ENCODE data around the gene TUBB4B.

The TUBB4B gene

DNA sequence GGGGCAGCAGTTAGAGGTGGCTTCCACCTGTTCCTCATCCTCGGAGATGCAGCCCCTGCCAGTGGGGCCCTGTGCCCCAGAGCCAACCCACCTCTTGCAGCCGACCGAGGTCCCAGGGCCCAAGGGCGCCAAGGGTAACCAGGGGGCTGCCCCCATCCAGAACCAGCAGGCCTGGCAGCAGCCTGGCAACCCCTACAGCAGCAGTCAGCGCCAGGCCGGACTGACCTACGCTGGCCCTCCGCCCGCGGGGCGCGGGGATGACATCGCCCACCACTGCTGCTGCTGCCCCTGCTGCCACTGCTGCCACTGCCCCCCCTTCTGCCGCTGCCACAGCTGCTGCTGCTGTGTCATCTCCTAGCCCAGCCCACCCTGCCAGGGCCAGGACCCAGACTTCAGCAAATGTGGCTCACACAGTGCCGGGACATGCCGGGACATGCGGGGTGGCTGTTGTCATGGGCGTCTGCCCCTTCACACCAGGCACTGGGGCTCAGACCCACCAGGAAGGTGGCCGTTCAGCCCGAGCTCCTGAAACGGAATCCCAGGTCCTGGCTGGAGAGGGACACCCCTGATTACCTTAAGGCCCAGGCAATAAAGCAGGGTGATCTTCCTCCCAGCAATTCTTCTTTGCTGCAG lies 15.3 kb upstream of the TUBB4B start:
- H3K9me3 Mint-ChIP-seq = no peaks in the 10 kb centered on the region

DNA sequence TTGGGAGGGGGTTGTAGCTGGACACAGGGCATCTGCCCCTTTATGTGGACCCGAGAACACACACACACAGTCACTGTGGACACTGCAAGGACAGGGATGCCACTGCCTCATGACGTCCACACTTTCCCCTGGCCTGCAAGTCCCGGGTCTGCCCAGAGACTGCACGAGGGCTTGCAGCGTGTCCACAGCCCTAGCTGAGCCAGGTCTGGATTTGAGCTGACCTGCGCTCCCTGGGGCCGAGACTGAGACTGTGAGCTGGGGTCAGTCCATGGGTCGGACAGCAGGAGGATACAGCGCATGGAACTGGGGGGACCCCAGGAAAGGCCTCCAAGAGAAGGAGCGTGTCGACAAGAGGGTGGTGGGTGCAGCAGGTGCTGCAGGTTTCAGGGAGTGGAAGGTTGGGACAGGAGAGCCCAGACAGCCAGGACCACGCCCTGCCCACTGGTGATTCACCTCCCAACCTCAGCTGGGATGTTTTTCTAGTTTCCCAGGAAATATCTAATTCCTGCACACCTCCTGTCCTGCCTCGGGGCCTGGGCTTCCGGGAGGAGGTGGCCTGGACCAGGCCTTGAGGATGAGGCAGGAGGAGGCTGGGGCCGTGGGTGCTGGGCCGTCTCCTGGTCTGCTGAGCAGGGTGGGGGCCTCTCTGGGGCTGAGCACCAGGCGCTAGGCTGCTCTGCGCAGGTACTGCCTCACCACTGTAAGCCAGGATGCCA lies 14.6 kb upstream of the TUBB4B start:
- peaks cover 18% of the 10 kb centered on the region for H3K4me1 Mint-ChIP-seq (ENCODE audit: low read depth)
- peaks cover 43% of the 10 kb centered on the region for H3K27me3 Mint-ChIP-seq
- no peaks in the 10 kb centered on the region for H3K36me3 Mint-ChIP-seq (ENCODE audit: low read depth)
- no peak overlapping the region for H3K27ac Mint-ChIP-seq
- no peak overlapping the region for H3K4me3 Mint-ChIP-seq
- intact Hi-C loops (cut with micrococcal nuclease) = loop anchor here (2.0 to 5.0 kb wide), 2 partner anchors 108 to 179 kb away; partner anchors contain the start of gene NPDC1
- no peaks in the 10 kb centered on the region for H3K9me3 Mint-ChIP-seq

More for the DNA sequence above, 15.3 kb upstream of the TUBB4B start:
- intact Hi-C loops (cut with micrococcal nuclease) = loop anchor here (2.0 to 5.0 kb wide), 2 partner anchors 107 to 179 kb away; partner anchors contain the start of gene NPDC1
- peaks cover 20% of the 10 kb centered on the region for H3K4me1 Mint-ChIP-seq (ENCODE audit: low read depth)
- no peak overlapping the region for H3K27ac Mint-ChIP-seq
- peaks cover 43% of the 10 kb centered on the region for H3K27me3 Mint-ChIP-seq
- H3K36me3 Mint-ChIP-seq (ENCODE audit: low read depth) = no peaks in the 10 kb centered on the region
- no peak overlapping the region for H3K4me3 Mint-ChIP-seq

DNA sequence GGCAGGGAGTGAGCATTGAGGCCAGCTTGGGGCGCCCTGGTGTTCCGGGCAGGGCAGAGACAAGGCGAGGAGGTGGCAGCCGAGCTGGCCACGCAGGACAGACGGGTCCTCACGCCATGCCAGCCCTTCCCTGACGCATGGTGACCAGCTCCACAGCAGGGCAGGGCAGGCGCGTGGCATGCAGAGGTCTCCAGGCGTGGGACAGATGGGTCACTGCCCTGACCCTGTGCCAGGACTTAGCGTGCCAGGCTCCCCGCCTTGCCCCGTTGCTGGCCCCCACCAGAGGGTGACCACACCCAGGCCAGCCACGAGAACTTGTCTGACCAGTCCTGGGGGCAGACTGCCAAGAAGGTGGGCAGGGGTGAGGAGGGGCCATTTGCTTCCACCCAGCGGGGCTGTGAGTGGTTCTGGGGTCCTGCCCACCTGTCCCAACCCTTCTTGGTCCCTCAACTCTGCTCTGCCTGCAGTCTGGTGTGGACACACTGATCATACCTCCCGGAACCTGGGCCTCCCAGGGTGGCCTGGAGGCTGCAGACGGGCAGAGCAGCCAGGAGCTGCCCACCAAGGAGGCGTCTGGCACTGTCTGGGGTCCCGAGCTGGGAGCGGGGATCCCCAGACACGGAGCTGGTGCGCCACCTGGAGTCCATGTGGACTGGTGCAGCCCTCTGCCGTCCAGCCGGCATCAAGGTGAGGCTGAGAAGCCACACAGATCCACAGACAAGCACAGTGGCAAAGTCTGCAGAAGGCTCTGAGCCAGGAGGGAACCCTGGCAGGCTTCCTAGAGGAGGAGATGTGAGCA lies 13.8 kb upstream of the TUBB4B start, which contains the start of gene RNF224:
Gene RNF224, plus strand, starts transcription at position 449 of the 799 bp plus-strand sequence. CDS start 834 bp downstream, outside the sequence.
- Mint-ChIP-seq H3K27me3 (peaks cover 48% of the 10 kb centered on the region), H3K9me3 (no peaks in the 10 kb centered on the region), H3K4me1 (ENCODE audit: low read depth) (peaks cover 18% of the 10 kb centered on the region), H3K36me3 (ENCODE audit: low read depth) (no peaks in the 10 kb centered on the region), H3K4me3 (no peak within 1 kb of the TSS), H3K27ac (no peak within 1 kb of the TSS)
- intact Hi-C loops (cut with micrococcal nuclease) = loop anchor here (2.0 to 5.0 kb wide), 2 partner anchors 108 to 180 kb away; partner anchors contain the start of gene NPDC1

DNA sequence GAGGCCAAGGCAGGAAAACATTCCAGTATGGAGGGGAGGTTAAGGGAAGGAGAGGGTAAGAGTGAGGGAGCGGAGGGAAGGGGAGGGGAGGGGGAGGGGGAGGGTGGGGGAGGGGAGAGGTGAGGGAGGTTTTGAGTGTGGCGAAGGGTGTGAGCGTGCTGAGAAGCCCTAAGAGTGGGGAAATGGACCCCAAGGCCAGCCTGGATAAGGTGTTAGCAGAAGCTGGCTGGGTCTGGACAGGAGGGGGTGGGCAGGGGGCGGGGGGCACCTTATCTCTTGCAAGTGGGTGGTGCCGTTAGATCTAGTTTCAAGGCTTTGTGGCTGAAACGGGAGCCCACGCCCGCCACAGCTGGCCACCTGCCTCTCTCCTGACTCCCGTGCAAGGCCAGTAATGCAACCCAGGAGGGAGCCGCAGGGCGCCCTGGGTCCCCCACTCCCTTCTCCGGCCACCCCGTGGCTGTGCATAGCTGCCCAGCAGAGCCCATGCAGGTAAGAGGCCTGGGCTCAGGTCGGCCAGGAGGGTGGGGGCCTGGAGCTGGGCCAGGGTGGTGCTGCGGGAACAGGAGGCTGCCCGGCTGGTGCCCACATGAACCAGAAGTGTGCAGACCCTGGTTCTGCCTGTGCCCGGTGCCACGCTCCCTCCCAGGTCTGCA lies 13.1 kb upstream of the TUBB4B start:
- Mint-ChIP-seq H3K36me3 (ENCODE audit: low read depth) (no peaks in the 10 kb centered on the region), H3K27ac (no peak overlapping the region), H3K27me3 (peaks cover 53% of the 10 kb centered on the region), H3K4me1 (ENCODE audit: low read depth) (peaks cover 13% of the 10 kb centered on the region), H3K9me3 (no peaks in the 10 kb centered on the region), H3K4me3 (no peak overlapping the region)
- intact Hi-C loops (cut with micrococcal nuclease) = loop anchor here (2.0 to 5.0 kb wide), 2 partner anchors 109 to 181 kb away; partner anchors contain the start of gene NPDC1

DNA sequence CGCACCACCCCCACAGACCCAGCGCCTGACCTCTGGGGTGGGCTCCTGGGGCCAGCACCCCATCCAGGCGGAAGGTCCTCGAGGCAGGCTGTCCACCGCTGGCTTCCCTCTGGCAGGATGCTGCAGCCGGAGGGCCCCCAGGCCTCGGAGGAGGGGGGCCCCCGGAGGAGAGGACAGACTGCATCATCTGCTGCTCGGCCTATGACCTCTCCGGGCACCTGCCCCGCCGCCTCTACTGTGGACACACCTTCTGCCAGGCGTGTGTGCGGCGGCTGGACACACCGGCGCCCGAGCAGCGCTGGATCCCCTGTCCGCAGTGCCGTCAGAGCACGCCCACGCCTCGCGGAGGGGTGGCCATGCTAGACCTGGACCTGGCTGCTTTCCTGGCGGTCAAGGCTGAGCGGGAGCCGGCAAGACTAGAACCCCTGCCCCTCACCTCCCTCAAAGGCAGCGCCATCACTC lies 12.6 kb upstream of the TUBB4B start:
- no peaks in the 10 kb centered on the region for H3K9me3 Mint-ChIP-seq
- H3K36me3 Mint-ChIP-seq (ENCODE audit: low read depth) = no peaks in the 10 kb centered on the region
- peaks cover 11% of the 10 kb centered on the region for H3K4me1 Mint-ChIP-seq (ENCODE audit: low read depth)
- H3K27me3 Mint-ChIP-seq = peaks cover 53% of the 10 kb centered on the region
- H3K4me3 Mint-ChIP-seq = no peak overlapping the region
- intact Hi-C loops (cut with micrococcal nuclease) = loop anchor here (5.0 kb wide), 1 partner anchor 181 kb away; the partner anchor contains the start of gene NPDC1
- H3K27ac Mint-ChIP-seq = no peak overlapping the region

DNA sequence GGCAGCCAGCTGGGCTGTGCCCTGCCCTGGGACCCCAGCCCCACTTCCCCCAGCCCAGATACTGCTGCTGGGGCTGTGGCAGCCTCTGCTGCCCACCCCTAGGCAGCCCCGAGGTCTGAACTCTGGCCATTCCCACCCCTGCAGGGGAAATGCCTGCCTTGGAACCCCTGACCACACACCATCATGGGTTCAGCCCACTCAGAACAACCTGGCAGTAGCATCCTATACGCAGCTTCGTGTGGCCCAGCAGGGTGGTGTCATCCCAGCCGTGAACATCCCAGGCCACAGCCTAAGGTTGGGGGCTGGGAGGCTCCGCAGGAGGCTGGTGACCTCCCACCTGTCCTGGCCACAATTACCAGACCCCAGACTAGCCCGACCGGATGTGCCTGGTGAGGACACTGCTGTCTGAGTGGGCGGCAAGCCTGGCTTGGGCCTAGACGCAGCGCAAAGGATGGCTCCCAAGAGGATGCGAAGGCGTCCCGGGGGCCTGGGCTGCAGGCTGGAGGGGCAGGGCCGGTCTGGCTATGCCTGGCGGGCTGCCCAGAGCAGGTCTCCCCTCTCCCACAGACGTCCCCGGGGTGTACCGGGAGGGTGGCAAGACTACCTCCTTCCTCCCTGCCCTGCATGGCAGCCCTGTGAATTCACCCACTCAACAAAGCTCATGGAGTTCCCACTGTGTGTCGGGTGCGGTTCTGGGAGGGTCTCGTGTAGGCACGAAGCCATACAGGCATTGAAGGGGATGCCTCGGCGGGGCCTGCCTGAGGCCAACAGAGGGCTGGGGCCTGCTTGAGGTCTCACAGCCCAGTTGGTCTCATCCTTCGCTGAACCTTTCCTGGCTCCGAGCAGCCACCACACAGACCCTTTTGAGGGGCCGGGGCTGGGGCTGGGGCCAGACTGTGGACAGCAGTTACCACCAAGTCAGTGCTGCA lies 11.9 kb upstream of the TUBB4B start:
- H3K4me3 Mint-ChIP-seq = no peak overlapping the region
- peaks cover 56% of the 10 kb centered on the region for H3K27me3 Mint-ChIP-seq
- no peaks in the 10 kb centered on the region for H3K9me3 Mint-ChIP-seq
- intact Hi-C loops (cut with micrococcal nuclease) = loop anchor here (5.0 kb wide), 1 partner anchor 182 kb away; the partner anchor contains the start of gene NPDC1
- H3K36me3 Mint-ChIP-seq (ENCODE audit: low read depth) = no peaks in the 10 kb centered on the region
- H3K4me1 Mint-ChIP-seq (ENCODE audit: low read depth) = peaks cover 11% of the 10 kb centered on the region
- no peak overlapping the region for H3K27ac Mint-ChIP-seq

DNA sequence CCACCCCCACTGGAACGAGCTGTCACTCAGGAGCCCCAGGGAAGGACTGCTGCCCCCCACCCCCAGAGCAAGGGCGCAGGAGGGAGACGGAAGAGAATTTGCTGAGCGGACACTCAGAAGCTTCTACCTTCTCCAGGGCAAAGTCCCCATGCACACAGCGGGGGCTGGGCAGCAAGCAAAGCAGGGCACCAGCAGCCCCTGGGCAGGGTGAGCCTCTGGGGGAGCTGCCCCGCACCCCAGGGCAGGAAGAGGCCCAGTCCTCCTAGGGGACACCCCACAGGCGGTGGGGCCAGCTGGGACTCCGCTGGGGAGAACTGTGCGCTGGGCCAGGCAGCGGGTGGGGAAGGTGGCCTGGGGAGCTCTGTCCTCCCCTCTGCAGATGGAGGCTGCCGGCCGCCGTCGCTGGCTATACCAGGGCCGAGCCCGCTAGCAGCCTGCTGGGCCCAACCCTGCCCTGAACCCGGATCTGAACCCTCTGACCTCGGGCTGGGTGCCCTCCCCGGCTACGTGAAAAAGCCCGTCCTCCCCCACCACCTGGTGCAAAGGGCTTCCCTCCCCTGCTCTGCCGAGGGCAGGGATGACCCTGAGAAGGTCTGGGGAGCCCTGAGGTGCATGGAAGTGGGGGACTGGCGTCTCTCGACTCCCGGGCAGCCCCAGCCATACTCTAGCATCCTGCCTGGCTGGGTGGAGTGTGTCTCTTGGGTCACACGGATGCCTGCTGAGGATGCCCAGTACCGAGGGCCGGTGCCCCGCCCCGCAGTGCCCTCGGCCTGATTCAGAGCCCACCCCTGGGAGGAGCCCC lies 11.0 kb upstream of the TUBB4B start:
- Mint-ChIP-seq H3K27ac (no peak overlapping the region), H3K4me3 (no peak overlapping the region), H3K9me3 (no peaks in the 10 kb centered on the region), H3K36me3 (ENCODE audit: low read depth) (no peaks in the 10 kb centered on the region), H3K27me3 (peaks cover 63% of the 10 kb centered on the region), H3K4me1 (ENCODE audit: low read depth) (peaks cover 11% of the 10 kb centered on the region)
- intact Hi-C loops (cut with micrococcal nuclease) = loop anchor here (5.0 kb wide), 1 partner anchor 183 kb away; the partner anchor contains the start of gene NPDC1

DNA sequence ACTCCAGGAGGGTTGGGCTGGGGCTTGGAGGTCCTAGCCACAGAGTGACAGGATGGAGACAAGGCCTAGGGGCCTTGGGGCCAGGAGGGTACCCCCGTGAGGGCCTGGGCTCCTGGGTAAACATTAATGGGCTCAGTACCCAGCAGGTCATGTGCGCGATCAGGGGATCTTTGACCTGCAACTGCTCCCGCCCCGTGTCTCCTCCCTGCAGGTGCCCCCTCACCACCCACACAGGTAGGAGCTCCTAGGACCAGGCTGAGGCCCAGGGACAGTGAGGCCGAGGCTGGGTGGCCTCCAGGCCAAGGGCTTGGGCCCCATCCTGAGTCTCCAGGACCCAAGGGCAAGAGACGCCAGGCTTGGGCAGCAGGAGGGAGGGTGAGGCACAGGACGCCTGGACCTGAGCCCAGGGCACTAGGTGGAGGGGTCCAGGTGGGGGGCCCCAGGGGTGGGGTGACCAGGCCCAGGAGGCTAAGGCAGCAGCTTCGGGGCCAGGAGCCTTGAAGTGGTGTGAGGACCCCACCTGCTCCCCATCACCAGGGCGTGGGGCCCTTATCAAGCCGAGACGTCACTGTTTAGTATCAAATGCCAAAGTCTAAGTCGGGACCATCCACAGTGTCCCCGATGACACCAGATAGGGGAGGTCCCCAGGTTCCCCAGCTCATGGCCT lies 10.2 kb upstream of the TUBB4B start, which contains the start of gene SLC34A3:
Gene SLC34A3, plus strand, starts transcription at position 197 of the 667 bp plus-strand sequence. CDS start 802 bp downstream, outside the sequence.
- no peaks in the 10 kb centered on the region for H3K9me3 Mint-ChIP-seq
- H3K27ac Mint-ChIP-seq = no peak within 1 kb of the TSS
- intact Hi-C loops (cut with micrococcal nuclease) = no loop called here
- H3K27me3 Mint-ChIP-seq = peaks cover 68% of the 10 kb centered on the region
- no peaks in the 10 kb centered on the region for H3K36me3 Mint-ChIP-seq (ENCODE audit: low read depth)
- H3K4me3 Mint-ChIP-seq = no peak within 1 kb of the TSS
- H3K4me1 Mint-ChIP-seq (ENCODE audit: low read depth) = peaks cover 5% of the 10 kb centered on the region

DNA sequence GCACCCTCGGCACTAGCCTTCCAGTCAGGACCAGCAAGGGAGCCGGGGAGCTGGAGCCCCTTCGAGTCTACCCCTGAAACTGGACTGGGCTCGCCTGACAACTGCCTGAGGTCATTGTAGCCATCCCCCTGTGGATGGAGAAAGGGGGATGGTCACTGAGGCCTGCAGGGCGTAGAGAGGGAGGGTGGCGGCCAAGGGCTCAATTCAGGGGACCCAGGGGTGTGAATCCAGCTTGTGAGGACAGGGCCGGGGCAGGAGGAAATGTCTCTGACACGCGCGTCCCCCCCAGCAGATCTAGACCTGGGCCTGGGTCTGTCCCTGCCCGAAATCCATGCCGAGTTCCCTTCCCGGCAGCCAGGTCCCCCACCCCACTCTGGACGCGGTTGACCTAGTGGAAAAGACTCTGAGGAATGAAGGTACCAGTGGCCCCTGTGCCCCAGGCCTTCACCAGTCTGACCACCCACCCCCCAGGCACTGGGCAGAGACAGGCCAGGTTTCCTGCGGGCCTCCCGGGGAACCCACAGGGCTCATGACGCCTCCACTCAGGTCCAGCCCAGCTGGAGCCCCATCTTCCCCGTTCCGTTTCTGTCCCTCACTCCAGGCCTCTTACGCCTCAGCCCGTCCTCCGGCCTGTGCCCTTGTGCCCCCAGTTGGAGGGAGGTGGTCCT lies 9.6 kb upstream of the TUBB4B start:
- intact Hi-C loops (cut with micrococcal nuclease) = no loop called here
- no peak overlapping the region for H3K4me3 Mint-ChIP-seq
- no peaks in the 10 kb centered on the region for H3K9me3 Mint-ChIP-seq
- peaks cover 11% of the 10 kb centered on the region for H3K4me1 Mint-ChIP-seq (ENCODE audit: low read depth)
- no peak overlapping the region for H3K27ac Mint-ChIP-seq
- no peaks in the 10 kb centered on the region for H3K36me3 Mint-ChIP-seq (ENCODE audit: low read depth)
- H3K27me3 Mint-ChIP-seq = peaks cover 66% of the 10 kb centered on the region

DNA sequence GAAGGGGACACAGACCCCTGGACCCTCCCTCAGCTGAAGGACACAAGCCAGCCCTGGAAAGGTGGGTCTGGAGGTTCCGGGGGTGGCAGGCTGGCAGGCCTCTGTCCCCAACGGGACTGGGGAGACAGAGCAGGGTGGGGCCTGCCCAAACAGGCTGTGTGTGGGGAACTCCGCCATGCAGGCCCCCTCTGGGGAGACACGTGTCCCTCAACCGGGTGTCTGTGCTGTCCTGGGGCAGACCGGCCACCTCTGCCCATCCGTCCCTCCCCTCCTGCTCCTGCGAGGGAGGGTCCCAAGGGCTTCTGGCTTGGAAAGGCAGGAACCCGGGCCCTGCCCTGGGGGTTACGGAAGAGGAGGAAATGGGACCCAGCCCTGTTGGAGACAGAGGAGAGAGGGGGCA lies 9.0 kb upstream of the TUBB4B start:
- no peaks in the 10 kb centered on the region for H3K36me3 Mint-ChIP-seq (ENCODE audit: low read depth)
- H3K4me3 Mint-ChIP-seq = no peak overlapping the region
- peaks cover 61% of the 10 kb centered on the region for H3K27me3 Mint-ChIP-seq
- intact Hi-C loops (cut with micrococcal nuclease) = no loop called here
- H3K4me1 Mint-ChIP-seq (ENCODE audit: low read depth) = peaks cover 16% of the 10 kb centered on the region
- no peaks in the 10 kb centered on the region for H3K9me3 Mint-ChIP-seq
- H3K27ac Mint-ChIP-seq = no peak overlapping the region

DNA sequence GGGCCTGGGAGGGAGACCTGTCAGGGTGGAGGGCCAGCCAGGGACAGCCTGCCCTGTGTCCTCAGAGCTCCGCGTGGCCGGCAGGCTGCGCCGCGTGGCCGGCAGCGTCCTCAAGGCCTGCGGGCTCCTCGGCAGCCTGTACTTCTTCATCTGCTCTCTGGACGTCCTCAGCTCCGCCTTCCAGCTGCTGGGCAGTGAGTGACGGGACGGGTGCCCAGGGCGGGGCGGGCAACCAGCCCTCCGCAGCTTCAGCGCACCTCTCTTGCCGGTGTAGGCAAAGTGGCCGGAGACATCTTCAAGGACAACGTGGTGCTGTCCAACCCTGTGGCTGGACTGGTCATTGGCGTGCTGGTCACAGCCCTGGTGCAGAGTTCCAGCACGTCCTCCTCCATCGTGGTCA lies 8.6 kb upstream of the TUBB4B start:
- Mint-ChIP-seq H3K36me3 (ENCODE audit: low read depth) (no peaks in the 10 kb centered on the region), H3K4me1 (ENCODE audit: low read depth) (peaks cover 18% of the 10 kb centered on the region), H3K9me3 (no peaks in the 10 kb centered on the region), H3K27ac (no peak overlapping the region), H3K4me3 (no peak overlapping the region), H3K27me3 (peaks cover 59% of the 10 kb centered on the region)
- intact Hi-C loops (cut with micrococcal nuclease) = no loop called here

Data from dendritic cell treated with granulocyte-macrophage colony-stimulating factor and Interleukin-4, amounts not matched to agents 40 ng/mL and 50 ng/mL, for 4 days (primary cell).